HepG2 (cell line): Measurements from ENCODE around the gene KIF3A. TPM values are rescaled to one million over a fixed set of nuclear protein-coding genes. Genes with fewer than 3 reads are reported as not detected.

ENCODE experiments used
- ATAC-seq: fragments of 200-7000 bp; cut with Tn5 transposase; 3 replicates; pipeline ENCODE4 v1.9.1; 2020; ENCODE audit warnings: mild to moderate bottlenecking, moderate library complexity
- BruUV-seq: library from RNA; stranded (reverse); fragments of 400-500 nt; replicated peaks from 2 replicates; lab custom pipeline; 2021; lab: Mats Ljungman, UMichigan
- CTCF ChIA-PET: fragments of 300-600 bp; formaldehyde crosslinking; extraction: SDS; loops from one replicate; lab custom pipeline; 2021; ENCODE audit warnings: low total read pairs, inconsistent platforms, low intra/inter-chr PET ratio; lab: Yijun Ruan, JAX
- POLR2A ChIA-PET: fragments of 350-600 bp; sonication (Branson Sonifier 250); formaldehyde crosslinking; loops from one replicate; lab custom pipeline; 2020; ENCODE audit warnings: antibody characterized with exemption, inconsistent platforms; lab: Yijun Ruan, JAX
- DNase-seq: peaks from one replicate; pipeline ENCODE4 v3.0.0-alpha.2; 2015; ENCODE audit warnings: low spot score
- FAIRE-seq: peaks from 3 replicates; lab custom pipeline; 2011; peaks lifted over from hg19 to GRCh38; lab: Jason Lieb, UNC
- H2AFZ ChIP-seq: one replicate; pipeline ENCODE4 v1.6.1; 2011; ENCODE audit warnings: low read length, inconsistent platforms
- H3K27ac ChIP-seq: fragments of 300-600 bp; 3 replicates; pipeline ENCODE4 v1.8.0; 2011; ENCODE audit warnings: mixed run types, mild to moderate bottlenecking, mixed read lengths, low read length, inconsistent platforms; ENCODE audit not compliant: insufficient read depth; ENCODE audit errors: extremely low read length
- H3K27me3 ChIP-seq, 2 experiments: fragments of 200-600 bp in 1 of 2; 2 replicates in 1 of 2; 3 replicates in 1 of 2; pipeline versions ENCODE4 v1.6.0 to v1.8.0; 2011; ENCODE audit warnings: low read length in 2 of 2, mild to moderate bottlenecking in 2 of 2, moderate library complexity in 2 of 2, inconsistent platforms in 1 of 2; ENCODE audit not compliant: insufficient read depth in 2 of 2, control insufficient read depth in 1 of 2
- H3K36me3 ChIP-seq, 2 experiments: fragments of 200-600 bp in 1 of 2; replicated peaks in 1 of 2; 2 replicates in 1 of 2; 3 replicates in 1 of 2; pipeline versions ENCODE4 v1.5.1 to v1.8.0; 2011; ENCODE audit warnings: low read length in 2 of 2, inconsistent platforms in 1 of 2; ENCODE audit not compliant: insufficient read depth in 2 of 2, control insufficient read depth in 1 of 2
- H3K4me1 ChIP-seq: 2 replicates; pipeline ENCODE4 v1.5.1; 2012; ENCODE audit warnings: low read length, inconsistent platforms; ENCODE audit not compliant: insufficient read depth
- H3K4me2 ChIP-seq: 2 replicates; pipeline ENCODE4 v1.6.0; 2011; ENCODE audit warnings: low read depth, low read length, inconsistent platforms
- H3K4me3 ChIP-seq, 3 experiments: fragments of 200-600 bp in 1 of 3; sonication (generic), shearing (Covaris generic) in 1 of 3; replicated peaks in 1 of 3; 2 replicates each; pipeline ENCODE4 v1.5.1; 2011 to 2016; ENCODE audit warnings: low read length in 3 of 3, inconsistent platforms in 2 of 3, low read depth in 2 of 3, mild to moderate bottlenecking in 2 of 3, control low read depth in 1 of 3, mixed read lengths in 1 of 3; ENCODE audit not compliant: insufficient read depth in 1 of 3
- H3K79me2 ChIP-seq: one replicate; pipeline ENCODE4 v1.6.1; 2011; ENCODE audit warnings: low read length, inconsistent platforms; ENCODE audit not compliant: insufficient read depth
- H3K9ac ChIP-seq: 2 replicates; pipeline ENCODE4 v1.6.0; 2011; ENCODE audit warnings: mild to moderate bottlenecking, low read depth, low read length, inconsistent platforms; ENCODE audit not compliant: insufficient read depth
- H3K9me3 ChIP-seq: 2 replicates; pipeline ENCODE4 v1.5.1; 2012; ENCODE audit warnings: mild to moderate bottlenecking, low read length
- H4K20me1 ChIP-seq: 2 replicates; pipeline ENCODE4 v1.6.0; 2011; ENCODE audit warnings: inconsistent platforms, mild to moderate bottlenecking, low read length, moderate library complexity; ENCODE audit not compliant: insufficient read depth
- ARHGAP35 ChIP-seq: sonication (generic); formaldehyde crosslinking; IDR thresholded peaks from 2 replicates; pipeline ENCODE4 v1.9.0; 2022; ENCODE audit warnings: mild to moderate bottlenecking, inconsistent platforms, moderate library complexity, missing genetic modification reagents, borderline replicate concordance
- BRCA1 ChIP-seq: sonication (generic); formaldehyde crosslinking; IDR thresholded peaks from 2 replicates; pipeline ENCODE4 v1.4.0; 2020; ENCODE audit warnings: missing genetic modification reagents
- ETV5 ChIP-seq: IDR thresholded peaks from 2 replicates; pipeline ENCODE4 v1.6.1; 2018; ENCODE audit warnings: missing biosample characterization, missing genetic modification reagents, inconsistent platforms, borderline replicate concordance
- PAX8 ChIP-seq: sonication (generic); formaldehyde crosslinking; IDR thresholded peaks from 2 replicates; pipeline ENCODE4 v1.8.0; 2022; ENCODE audit warnings: mild to moderate bottlenecking, missing genetic modification reagents, borderline replicate concordance
- RBAK ChIP-seq: sonication (generic); formaldehyde crosslinking; IDR thresholded peaks from 2 replicates; pipeline ENCODE4 v1.5.1; 2020; ENCODE audit warnings: mild to moderate bottlenecking, missing genetic modification reagents
- RCOR2 ChIP-seq: IDR thresholded peaks from 2 replicates; pipeline ENCODE4 v1.6.1; 2016; ENCODE audit warnings: missing biosample characterization, missing genetic modification reagents
- STAT6 ChIP-seq: sonication (generic); formaldehyde crosslinking; IDR thresholded peaks from 2 replicates; pipeline ENCODE4 v1.4.0; 2020; ENCODE audit warnings: missing genetic modification reagents, mild to moderate bottlenecking, borderline replicate concordance
- UBTF ChIP-seq: sonication (generic); formaldehyde crosslinking; IDR thresholded peaks from 2 replicates; pipeline ENCODE4 v1.4.0; 2020; ENCODE audit warnings: mild to moderate bottlenecking, missing genetic modification reagents
- WIZ ChIP-seq: sonication (generic); formaldehyde crosslinking; IDR thresholded peaks from 2 replicates; pipeline ENCODE4 v1.5.1; 2020; ENCODE audit warnings: mild to moderate bottlenecking, missing genetic modification reagents
- ZNF160 ChIP-seq: sonication (generic); formaldehyde crosslinking; IDR thresholded peaks from 2 replicates; pipeline ENCODE4 v1.8.0; 2022; ENCODE audit warnings: mild to moderate bottlenecking, inconsistent platforms, missing genetic modification reagents
- ZNF335 ChIP-seq: sonication (generic); formaldehyde crosslinking; IDR thresholded peaks from 2 replicates; pipeline ENCODE4 v1.4.0; 2020; ENCODE audit warnings: missing genetic modification reagents
- ZNF709 ChIP-seq: sonication (generic); formaldehyde crosslinking; IDR thresholded peaks from 2 replicates; pipeline ENCODE4 v1.5.0; 2020; ENCODE audit warnings: mild to moderate bottlenecking, missing genetic modification reagents
- WGBS: methylation state at CpG from one replicate; pipeline ENCODE4 v1.1.6; 2017; ENCODE audit warnings: low lambda C conversion rate; 5-methylcytosine and 5-hydroxymethylcytosine counted together
- in situ Hi-C: cut with HindIII; loops from 2 replicates; pipeline ENCODE4 v1.10.0; 2017; ENCODE audit warnings: low pct_unique_long_range_greater_than_20kb; ENCODE audit not compliant: extremely low pct_ligation_motif_present
- intact Hi-C: fragments of 100-400 bp; cut with micrococcal nuclease; formaldehyde crosslinking; loops from one replicate; pipeline ENCODE4 v1.10.0; 2022; ENCODE audit not compliant: unreplicated experiment
- polyA plus RNA-seq, 8 experiments: library from polyadenylated mRNA; depleted of rRNA in 3 of 8; stranded (reverse) in 7 of 8; unstranded in 1 of 8; fragments of >200 nt; fragmentation: Illumina TruSeq in 4 of 8; extraction: Trizol in 4 of 8; gene quantifications; 2 replicates each; pipeline versions ENCODE4 v1.2.1 to v1.2.3, GENCODE V29; 2011 to 2016; ENCODE audit warnings: low read depth in 4 of 8, missing spikeins in 1 of 8, mixed read lengths in 1 of 8; ENCODE audit not compliant: insufficient read depth in 1 of 8
- total RNA-seq, 5 experiments: library from RNA; depleted of rRNA; stranded (reverse); fragments of >200 nt; fragmentation: Illumina TruSeq; extraction: Trizol; gene quantifications; 2 replicates each; pipeline ENCODE4 v1.2.3, GENCODE V29; 2016; ENCODE audit warnings: low read depth in 1 of 5

Gene KIF3A
- total and polyA plus RNA-seq, 2 of the 13 experiments (the other 11 are each of a cell fraction or from before 2014, with no cell fraction given): 2.3 to 8.4 TPM

DNA sequence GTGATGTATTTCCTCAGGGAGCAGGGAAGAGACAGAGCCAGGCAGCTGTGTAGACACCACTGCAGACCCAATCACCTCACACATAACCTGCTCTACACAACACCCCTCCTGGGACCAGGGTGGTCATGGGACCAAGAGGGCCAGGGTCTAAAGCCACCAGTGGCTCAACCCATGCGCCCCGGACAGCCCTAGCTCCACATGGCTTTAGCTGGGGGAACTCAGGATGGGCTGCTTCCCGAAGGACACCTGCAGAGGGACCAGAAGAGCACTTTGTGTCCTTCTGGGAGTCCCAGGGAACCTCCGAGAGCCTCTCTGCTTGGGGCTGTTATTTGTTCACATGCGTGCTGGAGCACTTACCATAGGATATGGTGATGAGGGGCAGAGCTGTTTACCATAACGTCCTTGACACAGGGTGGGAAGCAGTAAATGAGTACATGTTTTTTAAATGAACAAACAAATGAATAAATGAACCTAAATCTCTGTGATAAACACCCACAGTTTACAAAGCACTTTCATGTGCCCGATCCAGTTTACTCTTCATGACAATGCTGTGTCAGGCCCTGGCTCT is 27.4 kb upstream of the KIF3A start (continued):
- TF ChIP-seq STAT6 (CRISPR knock-in tag) (no peak), ARHGAP35 (CRISPR knock-in tag) (no peak), PAX8 (no peak), UBTF (CRISPR knock-in tag) (no peak)

GRCh38 chr5:132764051-132764450 is 26.7 kb upstream of the KIF3A start:
- peaks cover 14% of the 10 kb centered on the region for H3K79me2 ChIP-seq
- no peaks in the 10 kb centered on the region for H3K27me3 ChIP-seq
- peaks cover 17 to 64% of the 10 kb centered on the region in 2 experiments; a peak in 4 of 5 replicates for H3K36me3 ChIP-seq
- no peaks in the 10 kb centered on the region for H3K4me1 ChIP-seq
- no peaks in the 10 kb centered on the region for H4K20me1 ChIP-seq
- FAIRE-seq (no peak), ATAC-seq (no peak), DNase-seq (no peak)
- H2AFZ ChIP-seq: no peak overlapping the region
- no peaks in the 10 kb centered on the region for H3K9me3 ChIP-seq
- H3K4me2 ChIP-seq: no peak overlapping the region
- 94% methylated on average over 6 of the region's 10 CpGs for WGBS
- no peak overlapping the region for H3K4me3 ChIP-seq
- BruUV-seq: no TSS peak
- no peak overlapping the region for H3K9ac ChIP-seq
- no peak overlapping the region for H3K27ac ChIP-seq
- CTCF ChIA-PET: no interaction called here
- in situ Hi-C loops (no loop called here), intact Hi-C loops (no loop called here)
- POLR2A ChIA-PET: no interaction called here
- no peak for TF ChIP-seq RCOR2
- no peak for TF ChIP-seq BRCA1 (CRISPR knock-in tag)
- no peak for TF ChIP-seq ZNF709 (CRISPR knock-in tag)
- no peak for TF ChIP-seq ZNF160 (CRISPR knock-in tag)
- TF ChIP-seq WIZ (CRISPR knock-in tag): no peak
- no peak for TF ChIP-seq RBAK (CRISPR knock-in tag)
- no peak for TF ChIP-seq ETV5 (CRISPR knock-in tag)
- TF ChIP-seq ZNF335 (CRISPR knock-in tag): no peak
